C4-2B (cell line): ENCODE data around the gene STK26.

Experiments
- CTCF ChIP-seq: fragments of 450-650 bp; conservative IDR thresholded peaks from 2 replicates; pipeline ENCODE4 v1.5.1; 2017; ENCODE audit warnings: mild to moderate bottlenecking
- ZFX ChIP-seq: fragments of 450-650 bp; IDR thresholded peaks from 2 replicates; pipeline ENCODE4 v1.6.1; 2017

GRCh38 chrX:132033166-132033565 is 10.1 kb downstream of the STK26 start:
- TF ChIP-seq CTCF, result no peak
- TF ChIP-seq ZFX, result no peak
